Measurements from ENCODE around the gene P2RX7.

GRCh38 chr12:121202407-121203355 is 70.0 kb downstream of the P2RX7 start:
- TF ChIP-seq CTCF (IDR thresholded peaks at IDR 0.05; ENCODE audit: low read length) (no peak), EZH2 (optimal IDR thresholded peaks at IDR 0.05; ENCODE audit: low read depth, low read length) (no peak)
